HG03097 (cell line): ENCODE measurements around the gene ERC1.

Experiments used
- ATAC-seq: cut with Tn5 transposase; IDR thresholded peaks from one replicate; pipeline ENCODE4 v1.9.1; 2021; ENCODE audit not compliant: unreplicated experiment, low FRiP score

ERC1 gene

GRCh38 chr12:1279050-1279449, 288.0 kb downstream of the ERC1 start:
- ATAC-seq, result no peak

GRCh38 chr12:1280059-1280458, 289.0 kb downstream of the ERC1 start:
- no peak for ATAC-seq

GRCh38 chr12:1281683-1282366, 290.8 kb downstream of the ERC1 start:
- ATAC-seq, result no peak

- no peak for ATAC-seq
Observed at GRCh38 chr12:1282670-1283315, 291.8 kb downstream of the ERC1 start.

GRCh38 chr12:1283316-1283715, 292.3 kb downstream of the ERC1 start:
- ATAC-seq, result no peak

- ATAC-seq, result no peak
Observed at GRCh38 chr12:1284611-1285010, 293.6 kb downstream of the ERC1 start.

GRCh38 chr12:1287446-1287975, 296.5 kb downstream of the ERC1 start:
- no peak for ATAC-seq

- no peak for ATAC-seq
Observed at GRCh38 chr12:1288333-1288732, 297.3 kb downstream of the ERC1 start.

GRCh38 chr12:1289371-1290155, 298.5 kb downstream of the ERC1 start:
- ATAC-seq, result no peak

GRCh38 chr12:1290716-1291115, 299.7 kb downstream of the ERC1 start:
- no peak for ATAC-seq

GRCh38 chr12:1291601-1292332, 300.7 kb downstream of the ERC1 start:
- ATAC-seq, result no peak

GRCh38 chr12:1293901-1294300, 302.9 kb downstream of the ERC1 start:
- no peak for ATAC-seq

- no peak for ATAC-seq
Observed at GRCh38 chr12:1297206-1297605, 306.2 kb downstream of the ERC1 start.

GRCh38 chr12:1297639-1298175, 306.7 kb downstream of the ERC1 start:
- no peak for ATAC-seq

- no peak for ATAC-seq
Observed at GRCh38 chr12:1300460-1300859, 309.4 kb downstream of the ERC1 start.

GRCh38 chr12:1302201-1302870, 311.3 kb downstream of the ERC1 start:
- no peak for ATAC-seq

- no peak for ATAC-seq
Observed at GRCh38 chr12:1305063-1305434, 314.0 kb downstream of the ERC1 start.

- ATAC-seq, result no peak
Observed at GRCh38 chr12:1305791-1306500, 314.9 kb downstream of the ERC1 start.

- no peak for ATAC-seq
Observed at GRCh38 chr12:1306817-1307216, 315.8 kb downstream of the ERC1 start.
